ENCODE data around the gene TRPM8.

TRPM8 gene

GRCh38 chr2:233928594-233929351 is 11.6 kb downstream of the TRPM8 start:
- intact Hi-C loops (cut with DNase I; ENCODE audit: low total_unique reads) = no loop called here
- Histone ChIP-seq H3K4me1 (no peaks in the 10 kb centered on the region), H3K27me3 (peaks cover 0 to 7% of the 10 kb centered on the region in 2 donors), H3K4me3 (no peak overlapping the region), H3K9me3 (no peaks in the 10 kb centered on the region), H3K27ac (no peak overlapping the region), H3K36me3 (no peaks in the 10 kb centered on the region)
- no peak for TF ChIP-seq CTCF (IDR thresholded peaks at IDR 0.05)
- DNase-seq = no peak

GRCh38 chr2:233929352-233930022 is 12.3 kb downstream of the TRPM8 start:
- no peak for DNase-seq
- intact Hi-C loops (cut with DNase I; ENCODE audit: low total_unique reads) = no loop called here
- H3K27me3 ChIP-seq = peaks cover 0 to 7% of the 10 kb centered on the region in 2 donors

GRCh38 chr2:233934524-233934923 is 17.4 kb downstream of the TRPM8 start:
- H3K27me3 ChIP-seq = peaks cover 0 to 12% of the 10 kb centered on the region in 2 donors

More at GRCh38 chr2:233929352-233930022, 12.3 kb downstream of the TRPM8 start:
- Histone ChIP-seq H3K27ac (no peak overlapping the region), H3K4me1 (no peaks in the 10 kb centered on the region), H3K9me3 (no peaks in the 10 kb centered on the region), H3K36me3 (no peaks in the 10 kb centered on the region), H3K4me3 (no peak overlapping the region)
- TF ChIP-seq CTCF (IDR thresholded peaks at IDR 0.05) = no peak

GRCh38 chr2:233935426-233935825 is 18.3 kb downstream of the TRPM8 start:
- no peaks in the 10 kb centered on the region for H3K9me3 ChIP-seq
- H3K4me1 ChIP-seq = no peaks in the 10 kb centered on the region
- no peak overlapping the region for H3K27ac ChIP-seq
- intact Hi-C loops (cut with DNase I; ENCODE audit: low total_unique reads) = no loop called here
- H3K36me3 ChIP-seq = no peaks in the 10 kb centered on the region
- TF ChIP-seq CTCF (IDR thresholded peaks at IDR 0.05) = no peak
- H3K27me3 ChIP-seq = peaks cover 0 to 11% of the 10 kb centered on the region in 2 donors
- DNase-seq = no peak
- H3K4me3 ChIP-seq = no peak overlapping the region

More at GRCh38 chr2:233934524-233934923, 17.4 kb downstream of the TRPM8 start:
- Histone ChIP-seq H3K4me3 (no peak overlapping the region), H3K27ac (no peak overlapping the region), H3K4me1 (no peaks in the 10 kb centered on the region), H3K9me3 (no peaks in the 10 kb centered on the region), H3K36me3 (no peaks in the 10 kb centered on the region)
- TF ChIP-seq CTCF (IDR thresholded peaks at IDR 0.05) = no peak
- intact Hi-C loops (cut with DNase I; ENCODE audit: low total_unique reads) = no loop called here
- DNase-seq = no peak

GRCh38 chr2:233936089-233936488 is 18.9 kb downstream of the TRPM8 start:
- Histone ChIP-seq H3K4me3 (no peak overlapping the region), H3K27me3 (peaks cover 0 to 11% of the 10 kb centered on the region in 2 donors), H3K27ac (no peak overlapping the region), H3K36me3 (no peaks in the 10 kb centered on the region), H3K9me3 (no peaks in the 10 kb centered on the region), H3K4me1 (no peaks in the 10 kb centered on the region)
- intact Hi-C loops (cut with DNase I; ENCODE audit: low total_unique reads) = no loop called here
- TF ChIP-seq CTCF (IDR thresholded peaks at IDR 0.05) = no peak
- DNase-seq = no peak
